Upper lobe of right lung (tissue), 1 donor: ENCODE results near the gene SPDEF. TPM values are rescaled to one million over a fixed set of nuclear protein-coding genes. Genes with fewer than 3 reads are reported as not detected.

Experiments used
- ATAC-seq: fragments of 200-7000 bp; cut with Tn5 transposase; one replicate; pipeline ENCODE4 v1.9.1; 2020; ENCODE audit warnings: mild to moderate bottlenecking, moderate library complexity
- DNase-seq: peaks from one replicate; pipeline ENCODE4 v3.0.0-alpha.2; 2020
- H3K27ac ChIP-seq: fragments of 200-600 bp; one replicate; pipeline ENCODE4 v1.8.0; 2022
- H3K27me3 ChIP-seq: fragments of 200-600 bp; one replicate; pipeline ENCODE4 v1.8.0; 2022; ENCODE audit warnings: mild to moderate bottlenecking
- H3K36me3 ChIP-seq: fragments of 200-600 bp; one replicate; pipeline ENCODE4 v1.8.0; 2022
- H3K4me1 ChIP-seq: fragments of 200-600 bp; one replicate; pipeline ENCODE4 v1.8.0; 2022
- H3K4me3 ChIP-seq: fragments of 200-600 bp; one replicate; pipeline ENCODE4 v1.8.0; 2022; ENCODE audit warnings: mild to moderate bottlenecking
- H3K9me3 ChIP-seq: fragments of 200-600 bp; one replicate; pipeline ENCODE4 v1.8.0; 2022
- CTCF ChIP-seq: fragments of 200-600 bp; IDR thresholded peaks from one replicate; pipeline ENCODE4 v1.8.0; 2022; ENCODE audit warnings: antibody characterized with exemption
- intact Hi-C: fragments of 100-400 bp; cut with DNase I; formaldehyde crosslinking; loops from one replicate; pipeline ENCODE4 v1.11.0; 2022
- total RNA-seq: library from RNA; stranded (reverse); fragmentation: NEBNext Ultra II Directional; extraction: Animal tissue kit (Norgen Biotek cat#: 25700); gene quantifications from one replicate; pipeline ENCODE4 v1.2.1, GENCODE V29; 2021
- donor health status: DM: no; HTN: yes; CAD: no; lungs with severe emphysema.

Gene SPDEF
- total RNA-seq, 1 donor from 2014 or later: 1.3 TPM

- H3K27ac ChIP-seq: no peak overlapping the region
- DNase-seq: no peak
- no peaks in the 10 kb centered on the region for H3K36me3 ChIP-seq
- H3K27me3 ChIP-seq: peaks cover 26% of the 10 kb centered on the region
- H3K4me3 ChIP-seq: no peak overlapping the region
- TF ChIP-seq CTCF: no peak
- no peaks in the 10 kb centered on the region for H3K9me3 ChIP-seq
- H3K4me1 ChIP-seq: no peaks in the 10 kb centered on the region
- intact Hi-C loops: no loop called here
- ATAC-seq: no peak
Measured at GRCh38 chr6:34513646-34514045, 42.5 kb downstream of the SPDEF start.

GRCh38 chr6:34512738-34513115 is 43.4 kb downstream of the SPDEF start:
- no peak overlapping the region for H3K4me3 ChIP-seq
- DNase-seq: no peak
- no peaks in the 10 kb centered on the region for H3K4me1 ChIP-seq
- no peaks in the 10 kb centered on the region for H3K36me3 ChIP-seq
- H3K9me3 ChIP-seq: no peaks in the 10 kb centered on the region
- TF ChIP-seq CTCF: no peak
- no peak for ATAC-seq
- no peak overlapping the region for H3K27ac ChIP-seq
- intact Hi-C loops: no loop called here
- peaks cover 26% of the 10 kb centered on the region for H3K27me3 ChIP-seq

- Histone ChIP-seq H3K27me3 (peaks cover 26% of the 10 kb centered on the region), H3K9me3 (no peaks in the 10 kb centered on the region), H3K36me3 (no peaks in the 10 kb centered on the region), H3K4me1 (no peaks in the 10 kb centered on the region), H3K27ac (no peak overlapping the region), H3K4me3 (no peak overlapping the region)
- DNase-seq (peak; percentile 30), ATAC-seq (no peak)
- no peak for TF ChIP-seq CTCF
- intact Hi-C loops: no loop called here
Measured at GRCh38 chr6:34511915-34512737, 44.0 kb downstream of the SPDEF start.

GRCh38 chr6:34511214-34511914 is 44.8 kb downstream of the SPDEF start:
- DNase-seq: peak; percentile 33
- intact Hi-C loops: no loop called here
- Histone ChIP-seq H3K36me3 (no peaks in the 10 kb centered on the region), H3K27ac (no peak overlapping the region), H3K4me3 (no peak overlapping the region), H3K27me3 (peaks cover 22% of the 10 kb centered on the region), H3K9me3 (no peaks in the 10 kb centered on the region), H3K4me1 (no peaks in the 10 kb centered on the region)
- no peak for TF ChIP-seq CTCF
- ATAC-seq: no peak

- ATAC-seq (no peak), DNase-seq (peak; percentile 18)
- H3K36me3 ChIP-seq: no peaks in the 10 kb centered on the region
- no peak overlapping the region for H3K27ac ChIP-seq
- intact Hi-C loops: no loop called here
- peaks cover 12% of the 10 kb centered on the region for H3K27me3 ChIP-seq
- no peak overlapping the region for H3K4me3 ChIP-seq
- TF ChIP-seq CTCF: no peak
- H3K9me3 ChIP-seq: no peaks in the 10 kb centered on the region
- H3K4me1 ChIP-seq: no peaks in the 10 kb centered on the region
Measured at GRCh38 chr6:34510299-34510698, 45.8 kb downstream of the SPDEF start.
